Neural progenitor cell (in vitro differentiated cells): ENCODE data around the gene MAGIX.

Experiments
- CTCF ChIP-seq: fragments of 200-600 bp; sonication (generic); IDR thresholded peaks from 2 replicates; pipeline ENCODE4 v1.5.1; 2017; ENCODE audit warnings: antibody characterized with exemption, mild to moderate bottlenecking
- EZH2 ChIP-seq: fragments of 200-600 bp; sonication (generic); IDR thresholded peaks from 2 replicates; pipeline ENCODE4 v1.6.1; 2017; ENCODE audit warnings: antibody characterized with exemption, mild to moderate bottlenecking, moderate library complexity

GRCh38 chrX:49187526-49187925 lies 25.0 kb downstream of the MAGIX start:
- TF ChIP-seq CTCF (no peak), EZH2 (no peak)
